ENCODE measurements around the gene IFI27L1.

GRCh38 chr14:94045563-94046345 lies 35.4 kb upstream of the IFI27L1 start:
- TF ChIP-seq POLR2AphosphoS5 (IDR thresholded peaks at IDR 0.05) (no peak), POLR2A (IDR thresholded peaks at IDR 0.05) (no peak)
- TF ChIP-seq, protein P1, sequence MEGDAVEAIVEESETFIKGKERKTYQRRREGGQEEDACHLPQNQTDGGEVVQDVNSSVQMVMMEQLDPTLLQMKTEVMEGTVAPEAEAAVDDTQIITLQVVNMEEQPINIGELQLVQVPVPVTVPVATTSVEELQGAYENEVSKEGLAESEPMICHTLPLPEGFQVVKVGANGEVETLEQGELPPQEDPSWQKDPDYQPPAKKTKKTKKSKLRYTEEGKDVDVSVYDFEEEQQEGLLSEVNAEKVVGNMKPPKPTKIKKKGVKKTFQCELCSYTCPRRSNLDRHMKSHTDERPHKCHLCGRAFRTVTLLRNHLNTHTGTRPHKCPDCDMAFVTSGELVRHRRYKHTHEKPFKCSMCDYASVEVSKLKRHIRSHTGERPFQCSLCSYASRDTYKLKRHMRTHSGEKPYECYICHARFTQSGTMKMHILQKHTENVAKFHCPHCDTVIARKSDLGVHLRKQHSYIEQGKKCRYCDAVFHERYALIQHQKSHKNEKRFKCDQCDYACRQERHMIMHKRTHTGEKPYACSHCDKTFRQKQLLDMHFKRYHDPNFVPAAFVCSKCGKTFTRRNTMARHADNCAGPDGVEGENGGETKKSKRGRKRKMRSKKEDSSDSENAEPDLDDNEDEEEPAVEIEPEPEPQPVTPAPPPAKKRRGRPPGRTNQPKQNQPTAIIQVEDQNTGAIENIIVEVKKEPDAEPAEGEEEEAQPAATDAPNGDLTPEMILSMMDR (IDR thresholded peaks at IDR 0.05): no peak

Data from breast epithelium (tissue), 3 donors.